Glutamatergic neuron (in vitro differentiated cells): ENCODE results near the gene RASSF4. TPM values are rescaled to one million over a fixed set of nuclear protein-coding genes. Genes with fewer than 3 reads are reported as not detected.

Source experiments
- DNase-seq: peaks from one replicate; pipeline ENCODE4 v3.0.0; 2022
- H3K27ac Mint-ChIP-seq: one replicate; pipeline ENCODE4 v1.8.0; 2020; ENCODE audit warnings: mild to moderate bottlenecking, mixed read lengths, inconsistent platforms; ENCODE audit not compliant: unreplicated experiment
- H3K27me3 Mint-ChIP-seq: one replicate; pipeline ENCODE4 v1.8.0; 2020; ENCODE audit warnings: mild to moderate bottlenecking, moderate library complexity, mixed read lengths, inconsistent platforms; ENCODE audit not compliant: unreplicated experiment
- H3K36me3 Mint-ChIP-seq: one replicate; pipeline ENCODE4 v1.8.0; 2020; ENCODE audit warnings: mild to moderate bottlenecking, mixed read lengths, inconsistent platforms; ENCODE audit not compliant: unreplicated experiment
- H3K4me1 Mint-ChIP-seq: one replicate; pipeline ENCODE4 v1.8.0; 2020; ENCODE audit warnings: mild to moderate bottlenecking, low read depth, mixed read lengths, inconsistent platforms; ENCODE audit not compliant: unreplicated experiment
- H3K4me3 Mint-ChIP-seq: one replicate; pipeline ENCODE4 v1.8.0; 2020; ENCODE audit warnings: mild to moderate bottlenecking, mixed read lengths, inconsistent platforms; ENCODE audit not compliant: unreplicated experiment
- H3K9me3 Mint-ChIP-seq: one replicate; pipeline ENCODE4 v1.8.0; 2020; ENCODE audit warnings: mild to moderate bottlenecking, moderate library complexity, mixed read lengths, inconsistent platforms; ENCODE audit not compliant: unreplicated experiment
- CTCF ChIP-seq: fragments of 200-600 bp; sonication (generic); IDR thresholded peaks from one replicate; pipeline ENCODE4 v1.5.0; 2021; ENCODE audit not compliant: partially characterized antibody, unreplicated experiment
- total RNA-seq: library from RNA; stranded (reverse); fragmentation: NEBNext Ultra II Directional; extraction: Animal tissue kit (Norgen Biotek cat#: 25700); gene quantifications from one replicate; pipeline ENCODE4 v1.2.1, GENCODE V29; 2021; ENCODE audit not compliant: unreplicated experiment

Gene RASSF4
- total RNA-seq, 1 donor from 2014 or later = 137 TPM

- Mint-ChIP-seq H3K27me3 (peaks cover 7% of the 10 kb centered on the region), H3K9me3 (peaks cover 21% of the 10 kb centered on the region), H3K36me3 (peaks cover 14% of the 10 kb centered on the region), H3K4me3 (peak overlapping the region; percentile 46), H3K4me1 (peaks cover 30% of the 10 kb centered on the region), H3K27ac (peak overlapping the region; percentile 62)
- no peak for TF ChIP-seq CTCF
- no peak for DNase-seq
These were observed 4.6 kb upstream of the RASSF4 start for GRCh38 chr10:44954962-44955361.

- peak; percentile 54 for DNase-seq
- H3K27ac Mint-ChIP-seq = peak overlapping the region; percentile 79
- no peak for TF ChIP-seq CTCF
- H3K9me3 Mint-ChIP-seq = peaks cover 21% of the 10 kb centered on the region
- H3K36me3 Mint-ChIP-seq = peaks cover 14% of the 10 kb centered on the region
- H3K27me3 Mint-ChIP-seq = peaks cover 7% of the 10 kb centered on the region
- peak overlapping the region; percentile 80 for H3K4me3 Mint-ChIP-seq
- H3K4me1 Mint-ChIP-seq = peaks cover 33% of the 10 kb centered on the region
These were observed 4.1 kb upstream of the RASSF4 start for GRCh38 chr10:44955413-44956070.

- DNase-seq = no peak
- Mint-ChIP-seq H3K4me3 (peak overlapping the region; percentile 80), H3K4me1 (peaks cover 40% of the 10 kb centered on the region), H3K27ac (peak overlapping the region; percentile 79), H3K27me3 (peaks cover 9% of the 10 kb centered on the region), H3K9me3 (peaks cover 26% of the 10 kb centered on the region), H3K36me3 (peaks cover 12% of the 10 kb centered on the region)
- no peak for TF ChIP-seq CTCF
These were observed 3.4 kb upstream of the RASSF4 start for GRCh38 chr10:44956226-44956625.

DNA sequence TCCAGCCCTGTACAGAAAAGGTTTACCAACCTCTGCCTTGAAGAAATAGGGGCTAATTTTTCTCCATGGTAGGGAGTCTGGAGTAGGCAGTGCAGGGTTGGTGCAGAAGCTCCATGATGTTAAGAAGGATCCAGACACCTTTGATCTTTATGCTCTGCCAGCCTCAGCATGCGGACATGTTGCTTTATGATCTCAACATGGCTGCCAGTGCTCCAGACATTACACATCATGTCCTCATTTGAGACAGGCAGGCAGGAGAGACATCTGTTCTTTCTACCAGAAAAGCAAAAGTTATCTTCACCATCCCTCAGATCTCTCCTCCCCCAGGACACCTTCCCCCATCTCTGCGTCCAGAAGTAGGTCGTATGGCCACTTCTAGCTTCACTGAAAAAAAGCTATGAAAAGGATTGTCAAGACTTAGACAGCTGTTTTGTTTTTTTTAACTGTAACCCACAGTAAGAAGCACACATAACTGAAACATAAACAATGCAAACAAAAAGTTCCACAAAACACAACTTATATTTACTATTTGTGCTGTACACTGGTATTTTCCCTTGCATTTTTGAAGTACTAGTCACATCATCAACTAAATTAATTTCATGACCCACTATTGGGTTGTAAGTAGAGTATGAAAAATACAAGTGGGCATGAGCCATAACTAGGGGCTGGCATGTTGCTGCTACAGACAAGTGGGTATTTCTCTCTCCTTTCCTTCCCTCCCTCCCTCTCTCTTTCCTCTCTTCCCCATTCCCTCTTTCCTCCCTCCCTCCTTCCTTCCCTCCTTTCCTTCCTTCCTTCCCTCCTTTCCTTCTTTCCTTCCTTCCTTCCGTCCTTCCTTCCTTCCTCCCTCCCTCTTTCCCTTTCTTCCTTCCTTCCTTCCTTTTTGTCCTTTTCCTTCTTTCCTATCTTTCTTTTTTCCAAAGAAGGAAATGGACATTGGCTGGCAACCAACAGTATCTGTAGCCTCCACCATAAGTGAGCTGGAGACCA lies 2.6 kb upstream of the RASSF4 start:
- Mint-ChIP-seq H3K27ac (no peak overlapping the region), H3K36me3 (peaks cover 10% of the 10 kb centered on the region), H3K4me3 (peak overlapping the region; percentile 93), H3K27me3 (peaks cover 8% of the 10 kb centered on the region), H3K4me1 (peaks cover 46% of the 10 kb centered on the region), H3K9me3 (peaks cover 29% of the 10 kb centered on the region)
- DNase-seq = no peak
- TF ChIP-seq CTCF = no peak
